ENCODE data around the gene C5orf22.

Gene C5orf22

DNA sequence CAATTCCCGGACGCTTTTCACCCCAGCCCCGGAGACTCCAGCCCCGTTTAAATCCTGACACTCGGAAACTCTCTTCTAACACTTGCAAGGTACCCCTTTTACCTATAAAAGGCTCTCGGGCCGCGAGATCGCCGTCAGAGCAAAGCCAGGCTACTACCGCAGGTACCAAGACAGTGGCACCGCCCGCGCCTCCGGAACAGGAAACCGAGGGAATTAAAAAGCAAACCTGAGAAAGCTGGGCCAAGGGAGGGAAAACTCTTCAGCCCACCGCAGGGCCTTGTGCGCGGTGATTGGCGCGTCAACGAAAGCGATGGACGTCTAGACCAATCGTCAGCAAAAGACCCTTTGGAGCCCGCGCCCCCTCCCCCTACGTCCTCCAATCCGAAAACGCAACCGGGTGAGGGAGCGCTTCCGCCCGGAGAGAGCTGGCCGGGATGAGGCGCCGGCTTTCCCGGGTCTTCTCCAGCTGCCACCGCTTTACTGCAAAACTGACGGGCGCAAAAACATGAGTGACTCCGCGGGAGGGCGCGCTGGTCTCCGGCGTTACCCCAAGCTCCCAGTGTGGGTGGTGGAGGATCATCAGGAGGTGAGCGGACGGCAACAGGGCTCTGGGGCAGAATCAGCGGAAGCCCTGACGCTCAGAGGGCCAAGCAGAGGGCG lies at the start of gene C5orf22, which contains the start of gene DROSHA:
TSS of gene C5orf22 (plus strand) at position 414 of the 660 bp plus-strand sequence. CDS start at position 506, 92 bp downstream.
TSS of gene DROSHA (minus strand) at position 206 of the 660 bp plus-strand sequence. CDS start 3,034 bp downstream, outside the sequence.
- Histone ChIP-seq H3K79me2 (ENCODE audit: low read length) (peaks cover 65% of the 10 kb centered on the region), H3K36me3 (replicated peaks; ENCODE audit: insufficient read depth, low read length) (no peaks in the 10 kb centered on the region; the same call in 1 of the 2 replicates)

DNA sequence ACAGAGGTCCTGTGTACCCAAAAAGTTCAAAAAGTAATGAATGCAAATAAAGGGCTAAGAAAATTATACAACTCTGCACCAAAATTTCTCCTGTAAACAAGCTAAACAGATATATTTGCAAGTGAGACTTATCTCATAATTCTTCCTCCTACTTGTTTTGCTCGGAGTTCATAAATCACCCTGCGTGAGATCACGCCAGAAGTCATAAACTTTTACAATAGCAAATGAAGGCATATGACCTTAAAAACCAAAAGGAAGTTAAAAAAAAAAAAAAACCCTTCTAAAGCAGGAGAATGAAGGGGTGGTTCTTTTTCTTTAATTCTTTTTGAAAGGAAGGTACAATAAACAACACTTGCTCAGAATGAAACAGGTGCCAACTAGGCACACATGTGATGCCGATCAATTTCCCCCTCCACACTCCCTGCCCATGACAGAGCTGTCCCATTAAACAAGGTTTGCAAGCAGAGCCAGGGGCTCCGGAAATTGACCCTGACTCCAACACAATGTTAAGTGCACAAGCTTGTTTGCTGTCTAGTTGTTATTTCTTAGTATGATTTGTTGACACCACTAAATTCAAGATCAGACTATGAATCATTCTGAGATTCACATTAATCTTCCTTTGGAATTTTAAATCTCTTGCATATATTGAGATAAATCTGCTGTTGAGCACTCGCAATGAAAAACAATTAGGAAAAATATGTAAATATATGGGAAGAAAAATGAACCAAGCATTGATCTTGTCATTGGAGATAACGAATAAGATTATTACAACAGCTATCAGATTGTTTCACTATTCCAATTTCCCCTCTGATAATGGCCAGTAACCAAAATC lies 46.5 kb upstream of the C5orf22 start:
- Histone ChIP-seq H3K79me2 (ENCODE audit: low read length) (no peaks in the 10 kb centered on the region), H3K9ac (ENCODE audit: low read length) (no peak overlapping the region)
- TF ChIP-seq EZH2 (optimal IDR thresholded peaks at IDR 0.05; ENCODE audit: low read depth, low read length) (no peak), EZH2phosphoT487 (IDR thresholded peaks at IDR 0.05; ENCODE audit: low read length) (no peak)
- TF ChIP-seq, protein P1, sequence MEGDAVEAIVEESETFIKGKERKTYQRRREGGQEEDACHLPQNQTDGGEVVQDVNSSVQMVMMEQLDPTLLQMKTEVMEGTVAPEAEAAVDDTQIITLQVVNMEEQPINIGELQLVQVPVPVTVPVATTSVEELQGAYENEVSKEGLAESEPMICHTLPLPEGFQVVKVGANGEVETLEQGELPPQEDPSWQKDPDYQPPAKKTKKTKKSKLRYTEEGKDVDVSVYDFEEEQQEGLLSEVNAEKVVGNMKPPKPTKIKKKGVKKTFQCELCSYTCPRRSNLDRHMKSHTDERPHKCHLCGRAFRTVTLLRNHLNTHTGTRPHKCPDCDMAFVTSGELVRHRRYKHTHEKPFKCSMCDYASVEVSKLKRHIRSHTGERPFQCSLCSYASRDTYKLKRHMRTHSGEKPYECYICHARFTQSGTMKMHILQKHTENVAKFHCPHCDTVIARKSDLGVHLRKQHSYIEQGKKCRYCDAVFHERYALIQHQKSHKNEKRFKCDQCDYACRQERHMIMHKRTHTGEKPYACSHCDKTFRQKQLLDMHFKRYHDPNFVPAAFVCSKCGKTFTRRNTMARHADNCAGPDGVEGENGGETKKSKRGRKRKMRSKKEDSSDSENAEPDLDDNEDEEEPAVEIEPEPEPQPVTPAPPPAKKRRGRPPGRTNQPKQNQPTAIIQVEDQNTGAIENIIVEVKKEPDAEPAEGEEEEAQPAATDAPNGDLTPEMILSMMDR (IDR thresholded peaks at IDR 0.05; ENCODE audit: low read length) = no peak

More for the DNA sequence above, at the start of gene C5orf22, which contains the start of gene DROSHA:
- Histone ChIP-seq H3K27me3 (replicated peaks; ENCODE audit: insufficient read depth, low read length) (no peaks in the 10 kb centered on the region), H3K9ac (ENCODE audit: low read length) (peak within 1 kb of the TSS; percentile 81), H3K4me2 (ENCODE audit: low read depth, low read length) (peak within 1 kb of the TSS; percentile 78), H4K20me1 (ENCODE audit: insufficient read depth, low read length) (no peaks in the 10 kb centered on the region), H2AFZ (ENCODE audit: low read length) (peak within 1 kb of the TSS; percentile 88), H3K4me3 (ENCODE audit: low read length) (peak within 1 kb of the TSS; percentile 94), H3K27ac (ENCODE audit: low read length) (peak within 1 kb of the TSS; percentile 67; the same call in 1 of the 2 replicates), H3K9me2 (replicated peaks; ENCODE audit: insufficient read depth, low read length) (no peaks in the 10 kb centered on the region), H3F3A (ENCODE audit: insufficient read depth, low read length) (peaks cover 7% of the 10 kb centered on the region; the same call in 1 of the 2 replicates), H3K9me3 (replicated peaks; ENCODE audit: insufficient read depth, low read length) (no peaks in the 10 kb centered on the region), H3K4me1 (ENCODE audit: low read length) (peaks cover 20% of the 10 kb centered on the region)
- TF ChIP-seq, protein P1 (IDR thresholded peaks at IDR 0.05; ENCODE audit: low read length) = peak; percentile 20
- TF ChIP-seq EZH2 (optimal IDR thresholded peaks at IDR 0.05; ENCODE audit: low read depth, low read length) = no peak
- DNase-seq = peak; percentile 97

DNA sequence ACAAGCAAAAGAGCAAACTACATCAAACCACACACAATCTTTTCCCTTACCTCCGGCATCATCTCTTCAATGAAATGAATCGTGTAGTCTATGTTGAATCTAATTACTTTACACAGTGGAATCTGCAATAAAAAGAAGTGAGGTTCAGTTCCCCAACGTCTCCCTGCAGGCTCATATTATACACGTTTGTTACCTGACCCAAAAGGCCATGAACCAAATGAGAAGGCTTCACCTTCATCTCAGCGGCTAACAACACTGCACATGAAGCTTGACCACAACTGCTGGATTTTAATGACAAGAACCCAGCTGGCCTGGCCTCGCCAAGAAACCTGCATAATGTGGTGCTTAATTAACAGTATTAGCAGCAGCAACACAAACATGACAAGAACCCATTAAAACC lies 45.7 kb upstream of the C5orf22 start:
- no peak overlapping the region for H3K27ac ChIP-seq (ENCODE audit: low read length)
- H3K4me3 ChIP-seq (ENCODE audit: low read length) = no peak overlapping the region
- H3K4me2 ChIP-seq (ENCODE audit: low read depth, low read length) = no peak overlapping the region
- H3K9ac ChIP-seq (ENCODE audit: low read length) = no peak overlapping the region
- no peak overlapping the region for H2AFZ ChIP-seq (ENCODE audit: low read length)
- H3K4me1 ChIP-seq (ENCODE audit: low read length) = no peaks in the 10 kb centered on the region
- no peaks in the 10 kb centered on the region for H3F3A ChIP-seq (ENCODE audit: insufficient read depth, low read length)
- no peaks in the 10 kb centered on the region for H3K79me2 ChIP-seq (ENCODE audit: low read length)
- H3K27me3 ChIP-seq (replicated peaks; ENCODE audit: insufficient read depth, low read length) = no peaks in the 10 kb centered on the region
- DNase-seq = no peak
- no peaks in the 10 kb centered on the region for H4K20me1 ChIP-seq (ENCODE audit: insufficient read depth, low read length)
- H3K36me3 ChIP-seq (replicated peaks; ENCODE audit: insufficient read depth, low read length) = no peaks in the 10 kb centered on the region; the same call in 1 of the 2 replicates
- TF ChIP-seq EZH2 (optimal IDR thresholded peaks at IDR 0.05; ENCODE audit: low read depth, low read length) (no peak), EZH2phosphoT487 (IDR thresholded peaks at IDR 0.05; ENCODE audit: low read length) (no peak)
- TF ChIP-seq, protein P1 (IDR thresholded peaks at IDR 0.05; ENCODE audit: low read length) = no peak
- no peaks in the 10 kb centered on the region for H3K9me2 ChIP-seq (replicated peaks; ENCODE audit: insufficient read depth, low read length)
- no peaks in the 10 kb centered on the region for H3K9me3 ChIP-seq (replicated peaks; ENCODE audit: insufficient read depth, low read length)

More for the DNA sequence above, 46.5 kb upstream of the C5orf22 start:
- H3K27me3 ChIP-seq (replicated peaks; ENCODE audit: insufficient read depth, low read length) = no peaks in the 10 kb centered on the region
- no peaks in the 10 kb centered on the region for H3K9me3 ChIP-seq (replicated peaks; ENCODE audit: insufficient read depth, low read length)
- H3F3A ChIP-seq (ENCODE audit: insufficient read depth, low read length) = no peaks in the 10 kb centered on the region
- no peaks in the 10 kb centered on the region; the same call in 1 of the 2 replicates for H3K36me3 ChIP-seq (replicated peaks; ENCODE audit: insufficient read depth, low read length)
- no peaks in the 10 kb centered on the region for H3K9me2 ChIP-seq (replicated peaks; ENCODE audit: insufficient read depth, low read length)
- no peak overlapping the region for H3K27ac ChIP-seq (ENCODE audit: low read length)
- no peaks in the 10 kb centered on the region for H3K4me1 ChIP-seq (ENCODE audit: low read length)
- no peak overlapping the region for H3K4me2 ChIP-seq (ENCODE audit: low read depth, low read length)
- no peak overlapping the region for H3K4me3 ChIP-seq (ENCODE audit: low read length)
- H2AFZ ChIP-seq (ENCODE audit: low read length) = no peak overlapping the region
- no peaks in the 10 kb centered on the region for H4K20me1 ChIP-seq (ENCODE audit: insufficient read depth, low read length)
- DNase-seq = no peak
